HepG2 (cell line): ENCODE results near the gene NUDT21. TPM values are rescaled to one million over a fixed set of nuclear protein-coding genes. Genes with fewer than 3 reads are reported as not detected.

Experiments
- CENPX ChIP-seq: sonication (generic); formaldehyde crosslinking; IDR thresholded peaks from 2 replicates; pipeline ENCODE4 v1.9.0; 2021; ENCODE audit warnings: mild to moderate bottlenecking, missing genetic modification reagents, moderate library complexity
- ELF4 ChIP-seq: sonication (generic); formaldehyde crosslinking; IDR thresholded peaks from 2 replicates; pipeline ENCODE4 v1.5.0; 2020; ENCODE audit warnings: missing genetic modification reagents, mild to moderate bottlenecking, moderate library complexity, borderline replicate concordance
- GATAD1 ChIP-seq: IDR thresholded peaks from 2 replicates; pipeline ENCODE4 v1.6.1; 2016; ENCODE audit warnings: missing genetic modification reagents, missing compliant biosample characterization
- HNRNPUL1 ChIP-seq: fragments of 200-400 bp; formaldehyde crosslinking; IDR thresholded peaks from 2 replicates; pipeline ENCODE4 v1.6.1; 2017; ENCODE audit warnings: low read depth, mild to moderate bottlenecking, low read length, moderate library complexity
- KAT8 ChIP-seq: IDR thresholded peaks from 2 replicates; pipeline ENCODE4 v1.6.1; 2016; ENCODE audit warnings: missing genetic modification reagents, missing compliant biosample characterization
- KDM2A ChIP-seq: sonication (generic); formaldehyde crosslinking; IDR thresholded peaks from 2 replicates; pipeline ENCODE4 v1.4.0; 2020; ENCODE audit warnings: low read depth, missing genetic modification reagents, borderline replicate concordance
- KLF13 ChIP-seq: sonication (generic); formaldehyde crosslinking; IDR thresholded peaks from 2 replicates; pipeline ENCODE4 v1.4.0; 2020; ENCODE audit warnings: mild to moderate bottlenecking, missing genetic modification reagents
- NFRKB ChIP-seq: fragments of 450-650 bp; IDR thresholded peaks from 2 replicates; pipeline ENCODE4 v1.6.1; 2017
- PHF5A ChIP-seq: IDR thresholded peaks from one replicate; pipeline ENCODE4 v1.6.1; 2018; ENCODE audit warnings: low read depth, missing genetic modification reagents; ENCODE audit not compliant: unreplicated experiment
- SP4 ChIP-seq: sonication (generic); formaldehyde crosslinking; IDR thresholded peaks from 2 replicates; pipeline ENCODE4 v1.8.1; 2023; ENCODE audit warnings: mild to moderate bottlenecking, missing genetic modification reagents
- ZFP41 ChIP-seq: sonication (generic); formaldehyde crosslinking; IDR thresholded peaks from 2 replicates; pipeline ENCODE4 v1.4.0; 2020; ENCODE audit warnings: mild to moderate bottlenecking, missing genetic modification reagents, borderline replicate concordance
- ZNF138 ChIP-seq: sonication (generic); formaldehyde crosslinking; IDR thresholded peaks from 2 replicates; pipeline ENCODE4 v1.5.0; 2020; ENCODE audit warnings: mild to moderate bottlenecking, low read depth, missing genetic modification reagents
- ZNF230 ChIP-seq: sonication (generic); formaldehyde crosslinking; IDR thresholded peaks from 2 replicates; pipeline ENCODE4 v1.4.0; 2020; ENCODE audit warnings: mild to moderate bottlenecking, missing genetic modification reagents
- ZNF468 ChIP-seq: sonication (generic); formaldehyde crosslinking; IDR thresholded peaks from 2 replicates; pipeline ENCODE4 v1.8.0; 2022; ENCODE audit warnings: mild to moderate bottlenecking, moderate library complexity, missing genetic modification reagents
- ZNF629 ChIP-seq: sonication (generic); formaldehyde crosslinking; conservative IDR thresholded peaks from 2 replicates; pipeline ENCODE4 v1.5.0; 2020; ENCODE audit warnings: missing genetic modification reagents
- ZNF788 ChIP-seq: sonication (generic); formaldehyde crosslinking; IDR thresholded peaks from 2 replicates; pipeline ENCODE4 v1.5.0; 2020; ENCODE audit warnings: mild to moderate bottlenecking, missing genetic modification reagents, borderline replicate concordance
- polyA plus RNA-seq, 8 experiments: library from polyadenylated mRNA; depleted of rRNA in 3 of 8; stranded (reverse) in 7 of 8; unstranded in 1 of 8; fragments of >200 nt; fragmentation: Illumina TruSeq in 4 of 8; extraction: Trizol in 4 of 8; gene quantifications; 2 replicates each; pipeline versions ENCODE4 v1.2.1 to v1.2.3, GENCODE V29; 2011 to 2016; ENCODE audit warnings: low read depth in 4 of 8, missing spikeins in 1 of 8, mixed read lengths in 1 of 8; ENCODE audit not compliant: insufficient read depth in 1 of 8
- total RNA-seq, 5 experiments: library from RNA; depleted of rRNA; stranded (reverse); fragments of >200 nt; fragmentation: Illumina TruSeq; extraction: Trizol; gene quantifications; 2 replicates each; pipeline ENCODE4 v1.2.3, GENCODE V29; 2016; ENCODE audit warnings: low read depth in 1 of 5
- TF ChIP-seq, protein P1 (sequence below): sonication (generic); formaldehyde crosslinking; IDR thresholded peaks from 2 replicates; pipeline ENCODE4 v1.5.0; 2020; ENCODE audit warnings: missing genetic modification reagents
- TF ChIP-seq, protein P2 (sequence below): fragments of 450-650 bp; IDR thresholded peaks from 2 replicates; pipeline ENCODE4 v1.6.1; 2017; ENCODE audit warnings: mild to moderate bottlenecking
- TF ChIP-seq, protein P3 (sequence below): IDR thresholded peaks from 2 replicates; pipeline ENCODE4 v1.6.1; 2016
- TF ChIP-seq, protein P4 (sequence below): IDR thresholded peaks from 2 replicates; pipeline ENCODE4 v1.6.1; 2016; ENCODE audit warnings: mild to moderate bottlenecking
- TF ChIP-seq, protein P5 (sequence below): IDR thresholded peaks from 2 replicates; pipeline ENCODE4 v1.6.1; 2016; ENCODE audit warnings: low read depth, borderline replicate concordance

Gene NUDT21
- total and polyA plus RNA-seq, 2 of the 13 experiments (the other 11 are each of a cell fraction or from before 2014, with no cell fraction given) = 177 to 210 TPM

DNA sequence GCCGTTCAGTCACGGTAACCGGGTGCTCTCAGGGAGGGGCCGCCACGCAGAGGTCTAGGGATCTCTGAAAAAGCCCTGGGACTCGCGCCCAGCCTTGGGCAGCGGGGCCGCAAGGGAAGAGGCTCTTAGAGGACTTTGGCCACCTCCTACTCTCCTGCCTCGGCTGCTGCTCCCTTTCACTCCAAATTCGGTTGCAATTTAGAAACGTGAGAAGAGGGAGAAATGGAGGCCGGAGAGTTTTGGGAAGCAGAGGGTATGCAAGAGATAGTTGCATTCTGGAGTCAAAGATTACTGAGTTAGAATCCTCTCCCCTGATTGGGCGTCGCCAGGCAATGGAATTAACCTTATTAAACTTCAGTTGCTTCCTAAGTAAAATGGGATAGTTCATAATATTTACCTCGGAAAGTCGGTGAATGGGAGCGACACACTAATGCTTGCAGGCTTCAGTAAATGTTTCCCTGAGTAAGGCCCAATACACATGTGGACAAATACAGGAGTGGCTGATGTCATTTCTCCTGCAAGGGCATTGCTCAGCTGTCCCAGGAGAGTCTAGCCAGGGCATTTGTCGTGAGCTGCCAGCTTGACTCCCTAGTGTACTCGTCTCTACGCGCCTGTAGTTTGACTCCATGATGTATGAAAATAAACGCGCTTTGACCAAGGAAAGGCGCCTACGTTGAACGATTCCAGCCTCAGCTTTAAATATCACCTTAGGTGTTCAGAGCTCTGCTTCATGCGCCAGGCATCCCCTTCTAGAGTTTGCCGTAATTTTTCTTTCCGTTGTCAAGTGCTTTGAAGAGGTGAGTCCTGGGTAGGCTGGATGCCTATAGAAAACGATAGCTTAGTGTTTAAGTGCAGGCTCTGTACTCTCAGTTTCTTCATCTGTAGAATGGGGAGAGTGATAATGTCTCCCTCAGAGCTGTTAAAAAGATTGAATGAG lies 889 bp upstream of the NUDT21 start (continued):
- TF ChIP-seq, protein P1, sequence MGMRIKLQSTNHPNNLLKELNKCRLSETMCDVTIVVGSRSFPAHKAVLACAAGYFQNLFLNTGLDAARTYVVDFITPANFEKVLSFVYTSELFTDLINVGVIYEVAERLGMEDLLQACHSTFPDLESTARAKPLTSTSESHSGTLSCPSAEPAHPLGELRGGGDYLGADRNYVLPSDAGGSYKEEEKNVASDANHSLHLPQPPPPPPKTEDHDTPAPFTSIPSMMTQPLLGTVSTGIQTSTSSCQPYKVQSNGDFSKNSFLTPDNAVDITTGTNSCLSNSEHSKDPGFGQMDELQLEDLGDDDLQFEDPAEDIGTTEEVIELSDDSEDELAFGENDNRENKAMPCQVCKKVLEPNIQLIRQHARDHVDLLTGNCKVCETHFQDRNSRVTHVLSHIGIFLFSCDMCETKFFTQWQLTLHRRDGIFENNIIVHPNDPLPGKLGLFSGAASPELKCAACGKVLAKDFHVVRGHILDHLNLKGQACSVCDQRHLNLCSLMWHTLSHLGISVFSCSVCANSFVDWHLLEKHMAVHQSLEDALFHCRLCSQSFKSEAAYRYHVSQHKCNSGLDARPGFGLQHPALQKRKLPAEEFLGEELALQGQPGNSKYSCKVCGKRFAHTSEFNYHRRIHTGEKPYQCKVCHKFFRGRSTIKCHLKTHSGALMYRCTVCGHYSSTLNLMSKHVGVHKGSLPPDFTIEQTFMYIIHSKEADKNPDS (CRISPR knock-in tag) = no peak
- TF ChIP-seq ZNF629 (CRISPR knock-in tag) = peak; percentile 98
- TF ChIP-seq NFRKB = no peak
- TF ChIP-seq, protein P2, sequence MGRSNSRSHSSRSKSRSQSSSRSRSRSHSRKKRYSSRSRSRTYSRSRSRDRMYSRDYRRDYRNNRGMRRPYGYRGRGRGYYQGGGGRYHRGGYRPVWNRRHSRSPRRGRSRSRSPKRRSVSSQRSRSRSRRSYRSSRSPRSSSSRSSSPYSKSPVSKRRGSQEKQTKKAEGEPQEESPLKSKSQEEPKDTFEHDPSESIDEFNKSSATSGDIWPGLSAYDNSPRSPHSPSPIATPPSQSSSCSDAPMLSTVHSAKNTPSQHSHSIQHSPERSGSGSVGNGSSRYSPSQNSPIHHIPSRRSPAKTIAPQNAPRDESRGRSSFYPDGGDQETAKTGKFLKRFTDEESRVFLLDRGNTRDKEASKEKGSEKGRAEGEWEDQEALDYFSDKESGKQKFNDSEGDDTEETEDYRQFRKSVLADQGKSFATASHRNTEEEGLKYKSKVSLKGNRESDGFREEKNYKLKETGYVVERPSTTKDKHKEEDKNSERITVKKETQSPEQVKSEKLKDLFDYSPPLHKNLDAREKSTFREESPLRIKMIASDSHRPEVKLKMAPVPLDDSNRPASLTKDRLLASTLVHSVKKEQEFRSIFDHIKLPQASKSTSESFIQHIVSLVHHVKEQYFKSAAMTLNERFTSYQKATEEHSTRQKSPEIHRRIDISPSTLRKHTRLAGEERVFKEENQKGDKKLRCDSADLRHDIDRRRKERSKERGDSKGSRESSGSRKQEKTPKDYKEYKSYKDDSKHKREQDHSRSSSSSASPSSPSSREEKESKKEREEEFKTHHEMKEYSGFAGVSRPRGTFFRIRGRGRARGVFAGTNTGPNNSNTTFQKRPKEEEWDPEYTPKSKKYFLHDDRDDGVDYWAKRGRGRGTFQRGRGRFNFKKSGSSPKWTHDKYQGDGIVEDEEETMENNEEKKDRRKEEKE = no peak
- TF ChIP-seq KLF13 = no peak
- TF ChIP-seq, protein P3, sequence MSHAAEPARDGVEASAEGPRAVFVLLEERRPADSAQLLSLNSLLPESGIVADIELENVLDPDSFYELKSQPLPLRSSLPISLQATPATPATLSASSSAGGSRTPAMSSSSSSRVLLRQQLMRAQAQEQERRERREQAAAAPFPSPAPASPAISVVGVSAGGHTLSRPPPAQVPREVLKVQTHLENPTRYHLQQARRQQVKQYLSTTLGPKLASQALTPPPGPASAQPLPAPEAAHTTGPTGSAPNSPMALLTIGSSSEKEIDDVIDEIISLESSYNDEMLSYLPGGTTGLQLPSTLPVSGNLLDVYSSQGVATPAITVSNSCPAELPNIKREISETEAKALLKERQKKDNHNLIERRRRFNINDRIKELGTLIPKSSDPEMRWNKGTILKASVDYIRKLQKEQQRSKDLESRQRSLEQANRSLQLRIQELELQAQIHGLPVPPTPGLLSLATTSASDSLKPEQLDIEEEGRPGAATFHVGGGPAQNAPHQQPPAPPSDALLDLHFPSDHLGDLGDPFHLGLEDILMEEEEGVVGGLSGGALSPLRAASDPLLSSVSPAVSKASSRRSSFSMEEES (CRISPR knock-in tag) = no peak; the same call in 1 of the 2 replicates
- no peak for TF ChIP-seq ZNF230
- no peak; the same call in 1 of the 2 replicates for TF ChIP-seq GATAD1 (CRISPR knock-in tag)
- no peak for TF ChIP-seq ZNF138 (CRISPR knock-in tag)
- no peak for TF ChIP-seq ZFP41 (CRISPR knock-in tag)
- no peak for TF ChIP-seq ELF4 (CRISPR knock-in tag)
- TF ChIP-seq, protein P4, sequence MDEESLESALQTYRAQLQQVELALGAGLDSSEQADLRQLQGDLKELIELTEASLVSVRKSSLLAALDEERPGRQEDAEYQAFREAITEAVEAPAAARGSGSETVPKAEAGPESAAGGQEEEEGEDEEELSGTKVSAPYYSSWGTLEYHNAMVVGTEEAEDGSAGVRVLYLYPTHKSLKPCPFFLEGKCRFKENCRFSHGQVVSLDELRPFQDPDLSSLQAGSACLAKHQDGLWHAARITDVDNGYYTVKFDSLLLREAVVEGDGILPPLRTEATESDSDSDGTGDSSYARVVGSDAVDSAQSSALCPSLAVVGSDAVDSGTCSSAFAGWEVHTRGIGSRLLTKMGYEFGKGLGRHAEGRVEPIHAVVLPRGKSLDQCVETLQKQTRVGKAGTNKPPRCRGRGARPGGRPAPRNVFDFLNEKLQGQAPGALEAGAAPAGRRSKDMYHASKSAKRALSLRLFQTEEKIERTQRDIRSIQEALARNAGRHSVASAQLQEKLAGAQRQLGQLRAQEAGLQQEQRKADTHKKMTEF (CRISPR knock-in tag) = no peak
- TF ChIP-seq ZNF788 = no peak
- TF ChIP-seq SP4 (CRISPR knock-in tag) = peak; percentile 34; the same call in 1 of the 2 replicates
- no peak; the same call in 1 of the 2 replicates for TF ChIP-seq KDM2A (CRISPR knock-in tag)
- TF ChIP-seq, protein P5, sequence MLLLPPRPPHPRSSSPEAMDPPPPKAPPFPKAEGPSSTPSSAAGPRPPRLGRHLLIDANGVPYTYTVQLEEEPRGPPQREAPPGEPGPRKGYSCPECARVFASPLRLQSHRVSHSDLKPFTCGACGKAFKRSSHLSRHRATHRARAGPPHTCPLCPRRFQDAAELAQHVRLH (CRISPR knock-in tag) = no peak
- TF ChIP-seq HNRNPUL1 = no peak
- no peak for TF ChIP-seq CENPX (CRISPR knock-in tag)
- no peak; the same call in 1 of the 2 replicates for TF ChIP-seq ZNF468 (CRISPR knock-in tag)
- TF ChIP-seq PHF5A (CRISPR knock-in tag) = no peak
- TF ChIP-seq KAT8 (CRISPR knock-in tag) = no peak
